Testis (tissue), 2 donors: Measurements from ENCODE around the gene ATF5.

Source experiments
- POLR2A ChIP-seq: fragments of 450-650 bp; IDR thresholded peaks from one replicate; pipeline ENCODE4 v1.6.1; 2017; ENCODE audit warnings: antibody characterized with exemption, mild to moderate bottlenecking, moderate library complexity
- TF ChIP-seq, protein P1 (sequence below), 3 experiments: fragments of 450-650 bp in 2 of 3; fragments of 200-600 bp in 1 of 3; sonication (generic) in 1 of 3; IDR thresholded peaks; one replicate each; pipeline ENCODE4 v1.5.1; 2016 to 2019; ENCODE audit warnings: antibody characterized with exemption in 3 of 3, mild to moderate bottlenecking in 2 of 3, moderate library complexity in 1 of 3

GRCh38 chr19:49957262-49957915, 28.4 kb downstream of the ATF5 start:
- TF ChIP-seq POLR2A = no peak
- TF ChIP-seq, protein P1, sequence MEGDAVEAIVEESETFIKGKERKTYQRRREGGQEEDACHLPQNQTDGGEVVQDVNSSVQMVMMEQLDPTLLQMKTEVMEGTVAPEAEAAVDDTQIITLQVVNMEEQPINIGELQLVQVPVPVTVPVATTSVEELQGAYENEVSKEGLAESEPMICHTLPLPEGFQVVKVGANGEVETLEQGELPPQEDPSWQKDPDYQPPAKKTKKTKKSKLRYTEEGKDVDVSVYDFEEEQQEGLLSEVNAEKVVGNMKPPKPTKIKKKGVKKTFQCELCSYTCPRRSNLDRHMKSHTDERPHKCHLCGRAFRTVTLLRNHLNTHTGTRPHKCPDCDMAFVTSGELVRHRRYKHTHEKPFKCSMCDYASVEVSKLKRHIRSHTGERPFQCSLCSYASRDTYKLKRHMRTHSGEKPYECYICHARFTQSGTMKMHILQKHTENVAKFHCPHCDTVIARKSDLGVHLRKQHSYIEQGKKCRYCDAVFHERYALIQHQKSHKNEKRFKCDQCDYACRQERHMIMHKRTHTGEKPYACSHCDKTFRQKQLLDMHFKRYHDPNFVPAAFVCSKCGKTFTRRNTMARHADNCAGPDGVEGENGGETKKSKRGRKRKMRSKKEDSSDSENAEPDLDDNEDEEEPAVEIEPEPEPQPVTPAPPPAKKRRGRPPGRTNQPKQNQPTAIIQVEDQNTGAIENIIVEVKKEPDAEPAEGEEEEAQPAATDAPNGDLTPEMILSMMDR (IDR thresholded peaks at IDR 0.05) = no peak
